Breast epithelium (tissue), 4 donors: ENCODE data around the gene FDPS. TPM values are rescaled to one million over a fixed set of nuclear protein-coding genes. Genes with fewer than 3 reads are reported as not detected.

ENCODE experiments used
- DNase-seq, 2 donors: peaks; one replicate each; pipeline ENCODE4 v3.0.0-alpha.2; 2019; ENCODE audit warnings: low spot score in 2 of 2
- H3K27ac ChIP-seq, 2 donors: fragments of 200-600 bp; sonication (generic) in 1 of 2; one replicate each; pipeline ENCODE4 v1.5.1; 2016 to 2019; ENCODE audit warnings: mild to moderate bottlenecking in 1 of 2
- H3K27me3 ChIP-seq, 2 donors: fragments of 200-600 bp; sonication (generic) in 1 of 2; one replicate each; pipeline versions ENCODE4 v1.5.1 to v1.6.0; 2017 to 2019; ENCODE audit warnings: control low read depth in 1 of 2, mild to moderate bottlenecking in 1 of 2
- H3K36me3 ChIP-seq: fragments of 200-600 bp; one replicate; pipeline ENCODE4 v1.5.1; 2019
- H3K4me1 ChIP-seq, 2 donors: fragments of 200-600 bp; sonication (generic); one replicate each; pipeline ENCODE4 v1.5.1; 2016 to 2019; ENCODE audit warnings: control low read depth in 1 of 2
- H3K4me3 ChIP-seq, 3 donors: fragments of 200-600 bp; sonication (generic); 1 replicate in 2 of 3; 2 replicates in 1 of 3; pipeline ENCODE4 v1.5.1; 2016 to 2019; ENCODE audit warnings: mild to moderate bottlenecking in 3 of 3, moderate library complexity in 2 of 3
- H3K9me3 ChIP-seq, 2 donors: fragments of 200-600 bp; sonication (generic) in 1 of 2; one replicate each; pipeline ENCODE4 v1.5.1; 2016 to 2019; ENCODE audit warnings: control low read depth in 1 of 2
- CTCF ChIP-seq, 3 donors: fragments of 450-650 bp; IDR thresholded peaks; one replicate each; pipeline ENCODE4 v1.5.1; 2016 to 2017; ENCODE audit warnings: antibody characterized with exemption in 3 of 3, mild to moderate bottlenecking in 3 of 3, moderate library complexity in 3 of 3
- POLR2A ChIP-seq: fragments of 450-650 bp; IDR thresholded peaks from one replicate; pipeline ENCODE4 v1.6.1; 2016; ENCODE audit warnings: antibody characterized with exemption, mild to moderate bottlenecking, moderate library complexity
- POLR2AphosphoS5 ChIP-seq, 3 donors: sonication (generic); formaldehyde crosslinking; IDR thresholded peaks; one replicate each; pipeline ENCODE4 v1.6.1; 2017; ENCODE audit warnings: antibody characterized with exemption in 3 of 3
- intact Hi-C: fragments of 100-400 bp; cut with DNase I; formaldehyde crosslinking; loops from one replicate; pipeline ENCODE4 v1.15.1; 2023; ENCODE audit warnings: low total_unique reads
- total RNA-seq, 3 donors: library from RNA; depleted of rRNA; stranded (reverse); fragments of >200 nt; gene quantifications; one replicate each; pipeline ENCODE4 v1.1.0, GENCODE V29; 2016

FDPS gene
- 100 to 1,000 TPM in 1 of 3 donors, 10 to 100 TPM in 2; 84.2 to 102 (median 93.1) TPM for total RNA-seq

GRCh38 chr1:155308493-155309422 lies at the start of gene FDPS:
Gene FDPS, plus strand, starts transcription at chr1:155308866. Its CDS starts 924 bp downstream, at chr1:155309790.
- intact Hi-C loops: no loop called here
- peak; percentile 99 for DNase-seq

GRCh38 chr1:155260276-155260675 lies 48.4 kb upstream of the FDPS start:
- no peaks in the 10 kb centered on the region for H3K27me3 ChIP-seq
- H3K4me3 ChIP-seq: no peak overlapping the region
- intact Hi-C loops: no loop called here
- H3K27ac ChIP-seq: no peak overlapping the region
- peaks cover 5 to 9% of the 10 kb centered on the region in 2 donors for H3K4me1 ChIP-seq
- peaks cover 4% of the 10 kb centered on the region for H3K36me3 ChIP-seq
- no peaks in the 10 kb centered on the region for H3K9me3 ChIP-seq
- TF ChIP-seq CTCF (IDR thresholded peaks at IDR 0.05): no peak
- no peak for TF ChIP-seq POLR2A
- no peak for TF ChIP-seq POLR2AphosphoS5 (IDR thresholded peaks at IDR 0.05)
- no peak for DNase-seq

More at GRCh38 chr1:155308493-155309422, at the start of gene FDPS:
- TF ChIP-seq CTCF (IDR thresholded peaks at IDR 0.05) (peak; percentile 38 to 53 (median 43)), POLR2A (peak; percentile 49), POLR2AphosphoS5 (IDR thresholded peaks at IDR 0.05) (peak; percentile 80 to 90 (median 84))
- Histone ChIP-seq H3K4me3 (peak within 1 kb of the TSS; percentile 57 to 74 (median 71)), H3K4me1 (peaks cover 0 to 9% of the 10 kb centered on the region in 2 donors), H3K36me3 (no peaks in the 10 kb centered on the region), H3K27ac (peak within 1 kb of the TSS; percentile 81 to 92), H3K9me3 (no peaks in the 10 kb centered on the region), H3K27me3 (no peaks in the 10 kb centered on the region)

- DNase-seq: no peak
- intact Hi-C loops: no loop called here
- peak overlapping the region; percentile 80 to 88 for H3K27ac ChIP-seq
- H3K27me3 ChIP-seq: no peaks in the 10 kb centered on the region
- H3K4me1 ChIP-seq: peaks cover 5 to 9% of the 10 kb centered on the region in 2 donors
- H3K9me3 ChIP-seq: no peaks in the 10 kb centered on the region
- no peak for TF ChIP-seq POLR2AphosphoS5 (IDR thresholded peaks at IDR 0.05)
- no peak for TF ChIP-seq CTCF (IDR thresholded peaks at IDR 0.05)
- peaks cover 11% of the 10 kb centered on the region for H3K36me3 ChIP-seq
- peak overlapping the region; percentile 52 to 76 (median 76) for H3K4me3 ChIP-seq
These were observed 47.2 kb upstream of the FDPS start for GRCh38 chr1:155261493-155261851.

- TF ChIP-seq POLR2A (peak; percentile 32), POLR2AphosphoS5 (IDR thresholded peaks at IDR 0.05) (peak; percentile 78 to 91 (median 86)), CTCF (IDR thresholded peaks at IDR 0.05) (no peak)
- no peaks in the 10 kb centered on the region for H3K9me3 ChIP-seq
- peak within 1 kb of the TSS; percentile 80 to 88 for H3K27ac ChIP-seq
- H3K27me3 ChIP-seq: no peaks in the 10 kb centered on the region
- intact Hi-C loops: no loop called here
- DNase-seq: peak; percentile 94 to 97
- peaks cover 5 to 9% of the 10 kb centered on the region in 2 donors for H3K4me1 ChIP-seq
- peaks cover 11% of the 10 kb centered on the region for H3K36me3 ChIP-seq
- peak within 1 kb of the TSS; percentile 52 to 76 (median 76) for H3K4me3 ChIP-seq
These were observed 46.6 kb upstream of the FDPS start, which contains the start of gene SCAMP3 for GRCh38 chr1:155261852-155262673. Gene SCAMP3, minus strand, starts transcription at chr1:155262360. Its CDS starts 209 bp downstream, at chr1:155262151.
